ENCODE results near the gene FGF14. TPM values are rescaled to one million over a fixed set of nuclear protein-coding genes. Genes with fewer than 3 reads are reported as not detected.

FGF14 gene
- total RNA-seq, 1 experiment from 2014 or later: not detected

DNA sequence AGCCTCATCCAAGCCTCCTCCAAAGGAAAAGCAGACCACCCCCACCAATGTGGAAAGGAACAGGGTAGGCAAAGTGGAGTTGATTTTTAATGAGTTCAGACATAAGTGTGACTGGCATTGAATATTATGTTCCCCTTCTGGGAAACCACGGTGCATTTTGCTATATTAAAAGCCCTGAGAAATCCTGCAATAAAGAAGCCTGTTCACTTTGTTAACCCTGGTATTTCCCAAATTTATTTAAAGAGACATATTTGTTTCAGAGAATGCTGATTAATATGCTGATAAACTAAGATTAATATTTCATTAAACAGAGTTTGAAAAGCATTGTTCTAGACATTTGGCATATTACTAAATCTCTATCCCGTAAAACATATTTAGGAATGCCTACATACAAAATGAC lies 151.4 kb downstream of the FGF14 start:
- no peaks in the 10 kb centered on the region for H3F3A ChIP-seq (ENCODE audit: low read length, unreplicated experiment)
- no TSS peak for BruUV-seq (replicated peaks)
- no peak for ATAC-seq
- H3K27me3 ChIP-seq (ENCODE audit: low read length): peaks cover 16% of the 10 kb centered on the region
- H3K9me3 ChIP-seq (ENCODE audit: low read length): no peaks in the 10 kb centered on the region
- no peaks in the 10 kb centered on the region for H3K79me2 ChIP-seq (ENCODE audit: low read length)
- H3K36me3 ChIP-seq (ENCODE audit: low read depth, low read length): no peaks in the 10 kb centered on the region
- H3K4me3 ChIP-seq (ENCODE audit: low read length): no peak overlapping the region
- DNase-seq: no peak
- no peaks in the 10 kb centered on the region for H3K4me1 ChIP-seq (ENCODE audit: insufficient read depth, low read length)
- ChIA-PET POLR2A (ENCODE audit: unreplicated experiment) (no interaction called here), CTCF (no interaction called here)
- intact Hi-C loops (cut with micrococcal nuclease): no loop called here
- TF ChIP-seq EZH2phosphoT487 (IDR thresholded peaks at IDR 0.05; ENCODE audit: borderline replicate concordance, low read length) (no peak), EZH2 (IDR thresholded peaks at IDR 0.05; ENCODE audit: low read length, unreplicated experiment) (no peak)
- TF ChIP-seq, protein P1, sequence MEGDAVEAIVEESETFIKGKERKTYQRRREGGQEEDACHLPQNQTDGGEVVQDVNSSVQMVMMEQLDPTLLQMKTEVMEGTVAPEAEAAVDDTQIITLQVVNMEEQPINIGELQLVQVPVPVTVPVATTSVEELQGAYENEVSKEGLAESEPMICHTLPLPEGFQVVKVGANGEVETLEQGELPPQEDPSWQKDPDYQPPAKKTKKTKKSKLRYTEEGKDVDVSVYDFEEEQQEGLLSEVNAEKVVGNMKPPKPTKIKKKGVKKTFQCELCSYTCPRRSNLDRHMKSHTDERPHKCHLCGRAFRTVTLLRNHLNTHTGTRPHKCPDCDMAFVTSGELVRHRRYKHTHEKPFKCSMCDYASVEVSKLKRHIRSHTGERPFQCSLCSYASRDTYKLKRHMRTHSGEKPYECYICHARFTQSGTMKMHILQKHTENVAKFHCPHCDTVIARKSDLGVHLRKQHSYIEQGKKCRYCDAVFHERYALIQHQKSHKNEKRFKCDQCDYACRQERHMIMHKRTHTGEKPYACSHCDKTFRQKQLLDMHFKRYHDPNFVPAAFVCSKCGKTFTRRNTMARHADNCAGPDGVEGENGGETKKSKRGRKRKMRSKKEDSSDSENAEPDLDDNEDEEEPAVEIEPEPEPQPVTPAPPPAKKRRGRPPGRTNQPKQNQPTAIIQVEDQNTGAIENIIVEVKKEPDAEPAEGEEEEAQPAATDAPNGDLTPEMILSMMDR (conservative IDR thresholded peaks at IDR 0.05; ENCODE audit: low read depth, low read length): no peak
- H3K9ac ChIP-seq (ENCODE audit: low read length): no peak overlapping the region
- H3K27ac ChIP-seq (ENCODE audit: low read length): no peak overlapping the region
- no peak overlapping the region for H2AFZ ChIP-seq (ENCODE audit: low read length)
- H3K9me2 ChIP-seq (replicated peaks; ENCODE audit: low read length): no peaks in the 10 kb centered on the region
- no peaks in the 10 kb centered on the region for H4K20me1 ChIP-seq (ENCODE audit: low read length)
- H3K4me2 ChIP-seq (ENCODE audit: low read length): no peak overlapping the region

GRCh38 chr13:102244607-102245227 lies 157.1 kb downstream of the FGF14 start:
- Histone ChIP-seq H2AFZ (ENCODE audit: low read length) (no peak overlapping the region), H3K4me3 (ENCODE audit: low read length) (no peak overlapping the region), H3K79me2 (ENCODE audit: low read length) (no peaks in the 10 kb centered on the region), H3K4me2 (ENCODE audit: low read length) (no peak overlapping the region), H3K27me3 (ENCODE audit: low read length) (peaks cover 23% of the 10 kb centered on the region), H3K36me3 (ENCODE audit: low read depth, low read length) (no peaks in the 10 kb centered on the region), H3K9me3 (ENCODE audit: low read length) (no peaks in the 10 kb centered on the region), H3K9ac (ENCODE audit: low read length) (no peak overlapping the region), H4K20me1 (ENCODE audit: low read length) (no peaks in the 10 kb centered on the region), H3K9me2 (replicated peaks; ENCODE audit: low read length) (no peaks in the 10 kb centered on the region), H3K4me1 (ENCODE audit: insufficient read depth, low read length) (no peaks in the 10 kb centered on the region), H3F3A (ENCODE audit: low read length, unreplicated experiment) (no peaks in the 10 kb centered on the region), H3K27ac (ENCODE audit: low read length) (no peak overlapping the region)
- ATAC-seq (no peak), DNase-seq (no peak)
- intact Hi-C loops (cut with micrococcal nuclease): no loop called here
- no peak for TF ChIP-seq EZH2phosphoT487 (IDR thresholded peaks at IDR 0.05; ENCODE audit: borderline replicate concordance, low read length)
- TF ChIP-seq, protein P1 (conservative IDR thresholded peaks at IDR 0.05; ENCODE audit: low read depth, low read length): no peak
- TF ChIP-seq EZH2 (IDR thresholded peaks at IDR 0.05; ENCODE audit: low read length, unreplicated experiment): no peak
- ChIA-PET POLR2A (ENCODE audit: unreplicated experiment) (no interaction called here), CTCF (no interaction called here)
- no TSS peak for BruUV-seq (replicated peaks)

DNA sequence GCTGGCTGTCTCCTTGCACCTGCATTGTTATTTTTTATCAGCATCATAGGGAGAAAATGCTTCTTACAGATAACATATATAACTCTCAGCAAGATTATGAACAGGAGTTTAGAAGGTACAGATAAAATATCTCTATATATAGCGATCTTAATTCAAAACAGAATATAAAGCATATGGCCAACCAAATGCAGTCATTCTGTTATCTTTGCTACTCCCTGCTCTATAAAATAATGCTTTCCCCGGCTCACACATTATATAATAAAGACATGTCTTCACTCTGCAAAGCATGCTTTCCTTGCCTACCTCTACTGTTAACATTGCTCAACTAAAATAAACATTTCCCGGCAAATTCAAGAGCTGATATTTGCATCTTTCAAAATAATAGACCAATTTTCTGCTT lies 161.7 kb downstream of the FGF14 start:
- no peak for TF ChIP-seq EZH2 (IDR thresholded peaks at IDR 0.05; ENCODE audit: low read length, unreplicated experiment)
- TF ChIP-seq, protein P1 (conservative IDR thresholded peaks at IDR 0.05; ENCODE audit: low read depth, low read length): no peak
- TF ChIP-seq EZH2phosphoT487 (IDR thresholded peaks at IDR 0.05; ENCODE audit: borderline replicate concordance, low read length): no peak
- H3K4me3 ChIP-seq (ENCODE audit: low read length): no peak overlapping the region
- H3K27me3 ChIP-seq (ENCODE audit: low read length): peaks cover 23% of the 10 kb centered on the region
- no peaks in the 10 kb centered on the region for H3K9me2 ChIP-seq (replicated peaks; ENCODE audit: low read length)
- BruUV-seq (replicated peaks): no TSS peak
- no peaks in the 10 kb centered on the region for H3K4me1 ChIP-seq (ENCODE audit: insufficient read depth, low read length)
- DNase-seq (no peak), ATAC-seq (no peak)
- H4K20me1 ChIP-seq (ENCODE audit: low read length): no peaks in the 10 kb centered on the region
- no peak overlapping the region for H3K4me2 ChIP-seq (ENCODE audit: low read length)
- POLR2A ChIA-PET (ENCODE audit: unreplicated experiment): no interaction called here
- no peaks in the 10 kb centered on the region for H3F3A ChIP-seq (ENCODE audit: low read length, unreplicated experiment)
- CTCF ChIA-PET: no interaction called here
- no peaks in the 10 kb centered on the region for H3K79me2 ChIP-seq (ENCODE audit: low read length)
- H3K27ac ChIP-seq (ENCODE audit: low read length): no peak overlapping the region
- no peaks in the 10 kb centered on the region for H3K9me3 ChIP-seq (ENCODE audit: low read length)
- no peak overlapping the region for H3K9ac ChIP-seq (ENCODE audit: low read length)
- no peak overlapping the region for H2AFZ ChIP-seq (ENCODE audit: low read length)
- intact Hi-C loops (cut with micrococcal nuclease): no loop called here
- H3K36me3 ChIP-seq (ENCODE audit: low read depth, low read length): no peaks in the 10 kb centered on the region

Measured in PC-3 (cell line).